Right lobe of liver (tissue), 4 donors: Measurements from ENCODE around the gene PPP6R3.

Experiments
- POLR2A ChIP-seq: fragments of 450-650 bp; IDR thresholded peaks from one replicate; pipeline ENCODE4 v1.6.1; 2017; ENCODE audit warnings: antibody characterized with exemption, mild to moderate bottlenecking
- TF ChIP-seq, protein P1 (sequence below), 4 donors: fragments of 200-600 bp in 3 of 4; fragments of 450-650 bp in 1 of 4; IDR thresholded peaks; one replicate each; pipeline versions ENCODE4 v1.5.1 to v1.8.0; 2016 to 2022; ENCODE audit warnings: antibody characterized with exemption in 4 of 4, mild to moderate bottlenecking in 2 of 4
- donor health status: DM: no; HTN: no; CAD: no.
- donor health status: DM: no; HTN: no; CAD: no.
- donor health status: DM: no; HTN: yes; CAD: no.

DNA sequence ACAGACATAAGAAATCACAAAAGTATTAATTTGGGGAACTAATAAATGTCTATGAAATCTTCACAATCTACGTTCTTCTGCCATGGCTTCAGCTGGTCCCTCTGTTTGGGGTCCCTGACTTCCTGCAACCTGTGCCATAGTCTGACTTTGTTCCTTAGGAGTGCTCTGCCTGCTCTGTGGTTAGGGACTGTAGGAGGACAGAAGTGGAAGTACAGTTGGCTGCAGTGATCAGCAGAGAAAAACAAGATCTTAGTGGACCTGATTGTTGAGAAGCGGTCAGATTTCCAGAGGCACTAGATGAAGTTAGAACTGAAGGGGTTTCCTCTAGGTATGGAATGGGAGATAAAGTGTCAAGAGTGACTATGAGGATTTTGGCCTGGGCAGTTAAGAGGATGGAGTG lies 80.6 kb downstream of the PPP6R3 start:
- TF ChIP-seq, protein P1, sequence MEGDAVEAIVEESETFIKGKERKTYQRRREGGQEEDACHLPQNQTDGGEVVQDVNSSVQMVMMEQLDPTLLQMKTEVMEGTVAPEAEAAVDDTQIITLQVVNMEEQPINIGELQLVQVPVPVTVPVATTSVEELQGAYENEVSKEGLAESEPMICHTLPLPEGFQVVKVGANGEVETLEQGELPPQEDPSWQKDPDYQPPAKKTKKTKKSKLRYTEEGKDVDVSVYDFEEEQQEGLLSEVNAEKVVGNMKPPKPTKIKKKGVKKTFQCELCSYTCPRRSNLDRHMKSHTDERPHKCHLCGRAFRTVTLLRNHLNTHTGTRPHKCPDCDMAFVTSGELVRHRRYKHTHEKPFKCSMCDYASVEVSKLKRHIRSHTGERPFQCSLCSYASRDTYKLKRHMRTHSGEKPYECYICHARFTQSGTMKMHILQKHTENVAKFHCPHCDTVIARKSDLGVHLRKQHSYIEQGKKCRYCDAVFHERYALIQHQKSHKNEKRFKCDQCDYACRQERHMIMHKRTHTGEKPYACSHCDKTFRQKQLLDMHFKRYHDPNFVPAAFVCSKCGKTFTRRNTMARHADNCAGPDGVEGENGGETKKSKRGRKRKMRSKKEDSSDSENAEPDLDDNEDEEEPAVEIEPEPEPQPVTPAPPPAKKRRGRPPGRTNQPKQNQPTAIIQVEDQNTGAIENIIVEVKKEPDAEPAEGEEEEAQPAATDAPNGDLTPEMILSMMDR (IDR thresholded peaks at IDR 0.05): no peak
- no peak for TF ChIP-seq POLR2A
